WI38 (cell line): ENCODE results near the gene SLC6A6.
"Not testable (repeated sequence)": the region's sequence is repeated elsewhere in the genome, so short reads cannot be mapped to it uniquely, and the experiment has no call there.

Experiments
- H3K4me3 ChIP-seq: 2 replicates; pipeline ENCODE4 v1.5.1; 2011; ENCODE audit warnings: low read depth, mild to moderate bottlenecking, control low read depth, low read length
- CTCF ChIP-seq: IDR thresholded peaks from 2 replicates; pipeline ENCODE4 v1.5.1; 2012; ENCODE audit warnings: low read depth, mild to moderate bottlenecking, control low read depth, low read length

The SLC6A6 gene

GRCh38 chr3:14433106-14433505 lies 30.7 kb downstream of the SLC6A6 start:
- no peak for TF ChIP-seq CTCF
- H3K4me3 ChIP-seq, result no peak overlapping the region

- no peak for TF ChIP-seq CTCF
- no peak overlapping the region for H3K4me3 ChIP-seq
These were observed 31.7 kb downstream of the SLC6A6 start for GRCh38 chr3:14434126-14434497.

- TF ChIP-seq CTCF, result no peak
- no peak overlapping the region for H3K4me3 ChIP-seq
These were observed 32.2 kb downstream of the SLC6A6 start for GRCh38 chr3:14434498-14435151.

- TF ChIP-seq CTCF, result no peak
These were observed 33.0 kb downstream of the SLC6A6 start for GRCh38 chr3:14435175-14436014.

GRCh38 chr3:14436954-14437281 lies 34.5 kb downstream of the SLC6A6 start:
- no peak for TF ChIP-seq CTCF
- H3K4me3 ChIP-seq, result no peak overlapping the region

More at GRCh38 chr3:14435175-14436014, 33.0 kb downstream of the SLC6A6 start:
- no peak overlapping the region for H3K4me3 ChIP-seq

GRCh38 chr3:14437705-14438104 lies 35.3 kb downstream of the SLC6A6 start:
- H3K4me3 ChIP-seq, result not testable (repeated sequence)

GRCh38 chr3:14438262-14438661 lies 35.9 kb downstream of the SLC6A6 start:
- no peak overlapping the region for H3K4me3 ChIP-seq
- no peak for TF ChIP-seq CTCF
